GM23338 (cell line): ENCODE data around the gene GPR158.

Experiments
- CREB1 ChIP-seq: fragments of 250-450 bp; sonication (Bioruptor Pico); IDR thresholded peaks from 2 replicates; pipeline ENCODE4 v1.5.0; 2020; ENCODE audit warnings: low read depth, mild to moderate bottlenecking, moderate library complexity
- CTCF ChIP-seq, 2 experiments: fragments of 200-600 bp in 1 of 2; sonication (generic) in 1 of 2; conservative IDR thresholded peaks; 2 replicates each; pipeline versions ENCODE4 v1.5.1 to v1.6.1; 2016 to 2017; ENCODE audit warnings: antibody characterized with exemption in 2 of 2, low read depth in 2 of 2, mild to moderate bottlenecking in 2 of 2, moderate library complexity in 1 of 2
- EZH2 ChIP-seq: fragments of 200-600 bp; sonication (generic); IDR thresholded peaks from one replicate; pipeline ENCODE4 v1.8.0; 2017; ENCODE audit warnings: antibody characterized with exemption, mild to moderate bottlenecking, low read depth; ENCODE audit not compliant: unreplicated experiment
- EZH2phosphoT487 ChIP-seq: fragments of 200-600 bp; sonication (generic); IDR thresholded peaks from one replicate; pipeline ENCODE4 v1.8.1; 2018; ENCODE audit warnings: antibody characterized with exemption; ENCODE audit not compliant: unreplicated experiment
- JUNB ChIP-seq: IDR thresholded peaks from one replicate; pipeline ENCODE4 v1.6.1; 2016; ENCODE audit warnings: antibody characterized with exemption; ENCODE audit not compliant: unreplicated experiment
- NANOG ChIP-seq: IDR thresholded peaks from 2 replicates; pipeline ENCODE4 v1.6.1; 2016; ENCODE audit warnings: antibody characterized with exemption, borderline replicate concordance
- POLR2AphosphoS5 ChIP-seq: IDR thresholded peaks from 2 replicates; pipeline ENCODE4 v1.6.1; 2016; ENCODE audit warnings: antibody characterized with exemption, low read depth
- REST ChIP-seq: IDR thresholded peaks from one replicate; pipeline ENCODE4 v1.6.1; 2018; ENCODE audit warnings: antibody characterized with exemption; ENCODE audit not compliant: unreplicated experiment
- STAT1 ChIP-seq: IDR thresholded peaks from one replicate; pipeline ENCODE4 v1.6.1; 2016; ENCODE audit warnings: antibody characterized with exemption; ENCODE audit not compliant: unreplicated experiment
- ZNF331 ChIP-seq: fragments of 250-450 bp; sonication (Bioruptor Pico); IDR thresholded peaks from 2 replicates; pipeline ENCODE4 v1.5.0; 2020; ENCODE audit warnings: low read depth, mild to moderate bottlenecking, moderate library complexity
- TF ChIP-seq, protein P1 (sequence below): IDR thresholded peaks from 2 replicates; pipeline ENCODE4 v1.6.1; 2016; ENCODE audit warnings: antibody characterized with exemption

DNA sequence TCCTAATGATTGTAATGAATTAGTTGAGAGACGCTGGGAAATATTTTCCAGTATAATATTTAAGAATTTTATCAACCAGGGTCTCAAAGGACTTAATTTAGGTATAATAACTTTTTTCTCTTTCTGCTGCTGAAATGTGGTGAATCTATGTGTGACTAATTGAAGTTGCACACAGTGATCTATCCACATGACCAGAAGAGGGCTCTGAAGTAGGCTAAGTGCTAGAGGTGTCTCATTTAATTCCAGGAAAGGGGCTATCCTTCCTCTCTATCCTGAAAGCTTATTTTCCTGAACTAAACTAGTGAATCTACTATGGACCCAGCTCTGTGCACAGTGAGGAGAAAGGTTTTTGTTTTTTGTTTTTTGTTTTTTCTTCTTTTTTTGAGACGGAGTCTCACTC is 464.8 kb downstream of the GPR158 start:
- TF ChIP-seq CTCF (conservative IDR thresholded peaks at IDR 0.05; ENCODE audit: low read depth in 2 of 2) (peak in 1 of 2 experiments; percentile 40; a peak in 2 of 4 replicates), POLR2AphosphoS5 (no peak), EZH2 (no peak), EZH2phosphoT487 (no peak), JUNB (no peak), ZNF331 (CRISPR knock-in tag) (no peak), STAT1 (no peak), CREB1 (CRISPR knock-in tag) (no peak), REST (no peak), NANOG (no peak)
- TF ChIP-seq, protein P1, sequence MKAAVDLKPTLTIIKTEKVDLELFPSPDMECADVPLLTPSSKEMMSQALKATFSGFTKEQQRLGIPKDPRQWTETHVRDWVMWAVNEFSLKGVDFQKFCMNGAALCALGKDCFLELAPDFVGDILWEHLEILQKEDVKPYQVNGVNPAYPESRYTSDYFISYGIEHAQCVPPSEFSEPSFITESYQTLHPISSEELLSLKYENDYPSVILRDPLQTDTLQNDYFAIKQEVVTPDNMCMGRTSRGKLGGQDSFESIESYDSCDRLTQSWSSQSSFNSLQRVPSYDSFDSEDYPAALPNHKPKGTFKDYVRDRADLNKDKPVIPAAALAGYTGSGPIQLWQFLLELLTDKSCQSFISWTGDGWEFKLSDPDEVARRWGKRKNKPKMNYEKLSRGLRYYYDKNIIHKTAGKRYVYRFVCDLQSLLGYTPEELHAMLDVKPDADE, result no peak
